Activated CD4-positive, CD25-positive, alpha-beta regulatory T cell treated with anti-CD3 and anti-CD28 coated beads, Interleukin-2, amount 50 U/mL, for 72 hours (primary cell): ENCODE results near the gene MTHFD1L.
"Not testable (repeated sequence)": the region's sequence is repeated elsewhere in the genome, so short reads cannot be mapped to it uniquely, and the experiment has no call there.

ENCODE experiments used
- DNase-seq: peaks from one replicate; pipeline ENCODE4 v3.0.0; 2021

Gene MTHFD1L

DNA sequence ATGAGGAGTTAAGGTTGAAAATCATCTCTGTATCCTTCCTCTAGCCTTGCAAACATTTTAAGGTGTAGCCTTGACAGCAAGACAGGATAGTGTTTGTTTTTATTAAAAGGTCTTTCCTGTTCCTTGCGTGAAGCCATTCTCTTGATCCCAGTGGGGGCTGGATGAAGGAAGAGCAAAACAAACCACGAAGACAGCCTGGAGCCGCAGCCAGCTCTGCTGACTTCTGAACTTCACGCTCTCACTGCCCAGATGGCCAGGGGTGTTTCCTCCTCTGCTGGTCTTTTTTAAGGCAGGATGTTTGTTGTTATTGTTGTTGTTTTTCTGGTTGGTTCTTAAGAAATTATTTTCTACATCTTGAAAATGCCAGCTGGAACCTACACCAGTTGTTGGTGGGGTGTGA, 156.4 kb downstream of the MTHFD1L start:
- DNase-seq = no peak

DNA sequence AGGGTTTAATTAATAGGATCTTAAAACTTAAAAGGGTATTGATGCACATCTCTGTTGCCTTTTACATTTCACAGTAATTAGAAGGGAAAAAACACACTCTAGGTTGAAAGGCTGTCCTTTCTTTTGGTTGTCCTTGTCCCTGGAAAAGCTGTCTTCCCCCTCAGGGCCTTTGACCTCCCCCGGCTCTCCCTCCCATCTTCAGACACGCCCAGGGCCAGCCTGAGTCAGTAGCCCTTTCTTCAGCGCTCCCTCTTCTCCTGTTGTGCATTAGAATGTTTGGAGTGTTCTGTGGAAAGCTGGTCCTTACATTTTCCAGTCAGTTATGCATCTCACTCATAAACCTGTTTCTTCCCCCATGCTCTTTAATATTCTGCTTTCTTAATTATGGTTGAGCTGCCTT, 157.0 kb downstream of the MTHFD1L start:
- DNase-seq = no peak

DNA sequence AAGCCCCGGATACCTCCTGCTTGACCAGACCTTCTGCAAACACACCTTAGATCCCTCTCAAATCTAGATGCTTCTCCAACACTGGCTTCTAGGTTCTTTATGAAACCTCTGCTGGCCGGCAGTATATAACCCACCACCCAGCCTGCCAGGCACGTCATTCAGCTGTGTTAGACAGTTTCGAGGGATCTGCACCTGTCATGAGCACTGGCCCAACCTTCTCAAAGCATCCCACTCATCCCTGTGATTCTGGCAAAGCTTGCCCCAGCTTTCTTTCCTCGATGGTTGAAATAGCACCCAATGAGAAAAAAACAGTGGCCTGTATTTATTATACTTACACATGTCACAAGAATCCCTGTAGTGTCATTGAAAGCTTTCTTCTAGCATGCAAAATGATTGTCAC, 157.8 kb downstream of the MTHFD1L start:
- no peak for DNase-seq

DNA sequence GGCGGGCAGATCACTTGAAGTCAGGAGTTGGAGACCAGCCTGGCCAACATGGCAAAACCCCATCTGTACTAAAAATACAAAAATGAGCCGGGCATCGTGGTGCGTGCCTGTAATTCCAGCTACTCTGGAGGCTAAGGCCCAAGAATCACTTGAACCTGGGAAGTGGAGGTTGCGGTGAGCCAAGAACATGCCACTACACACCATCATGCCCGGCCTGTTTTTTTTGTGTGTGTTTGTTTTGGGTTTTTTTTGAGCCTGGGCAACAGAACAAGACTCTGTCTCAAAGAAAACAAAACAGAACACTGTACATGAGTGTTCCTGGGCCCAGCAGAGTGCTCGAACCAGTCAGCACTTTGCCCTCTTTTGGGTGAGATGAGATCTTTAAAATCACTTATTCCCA, 159.1 kb downstream of the MTHFD1L start:
- DNase-seq = no peak

DNA sequence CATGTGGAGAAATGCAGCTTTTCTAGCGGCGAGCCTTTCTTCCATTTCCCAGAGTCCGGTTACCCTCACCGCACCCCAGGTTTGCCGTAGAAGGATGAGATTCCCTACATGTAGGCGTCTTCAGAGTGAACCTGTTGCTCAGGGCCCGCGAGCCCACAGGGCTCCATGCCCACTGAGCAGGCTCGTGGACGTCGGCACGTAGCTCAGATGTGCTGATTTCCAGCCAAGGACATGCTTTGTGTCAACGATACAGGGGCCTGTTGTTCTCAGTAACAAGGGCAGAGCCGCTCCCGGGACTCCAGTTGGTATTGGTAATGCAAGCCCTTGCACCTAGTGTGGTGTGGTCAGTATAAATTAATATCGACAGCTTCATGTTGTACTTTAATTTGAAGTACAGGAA, 159.6 kb downstream of the MTHFD1L start:
- no peak for DNase-seq

DNA sequence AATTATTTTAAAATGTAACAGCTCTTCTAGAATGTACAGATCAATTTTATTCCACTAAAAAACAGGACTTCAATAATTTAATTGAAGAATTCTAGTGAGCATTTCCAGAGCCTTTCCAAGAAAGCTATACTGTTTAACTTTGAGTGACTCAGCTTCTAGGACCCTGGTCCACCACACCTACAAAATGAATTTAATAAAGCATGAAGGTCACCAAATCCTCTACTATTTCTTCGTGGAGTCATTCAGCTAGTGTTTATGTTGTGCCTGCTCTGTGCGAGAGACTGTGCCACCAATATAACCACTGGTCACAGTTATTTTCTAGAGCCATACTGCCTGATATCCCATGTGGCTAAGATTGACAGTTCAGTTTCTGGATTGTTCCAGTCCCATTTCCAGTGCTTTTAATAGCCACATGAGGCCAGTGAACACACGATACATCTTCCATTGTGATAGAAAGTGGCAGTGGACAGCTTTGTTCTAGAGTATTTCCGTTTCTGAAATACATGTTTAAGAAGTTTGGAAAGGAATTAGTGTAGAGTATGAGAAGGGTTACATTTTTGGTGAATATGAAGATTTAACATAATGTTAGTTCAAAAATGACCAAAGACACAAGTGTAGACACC, 160.7 kb downstream of the MTHFD1L start:
- DNase-seq = no peak

DNA sequence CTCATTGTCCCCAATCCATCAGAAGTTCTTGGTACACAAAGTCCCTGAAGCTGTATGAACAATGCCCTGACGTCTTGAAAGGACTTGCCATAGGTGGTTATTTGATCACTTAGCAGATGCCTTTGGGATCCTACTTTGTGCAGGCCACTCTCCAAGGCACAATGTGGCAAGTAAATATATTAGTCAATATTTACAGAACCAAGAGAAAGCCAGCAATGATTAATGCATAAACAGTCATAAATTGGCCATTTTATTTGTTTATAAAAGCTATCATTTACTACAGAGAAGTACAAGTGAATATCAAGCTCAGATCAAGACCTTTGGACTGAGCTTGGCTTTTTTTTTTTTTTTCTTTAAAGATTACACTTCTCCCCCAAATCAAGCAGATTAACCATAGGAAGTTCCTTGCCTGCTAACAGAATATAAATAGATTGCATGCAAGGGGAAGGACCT, 161.8 kb downstream of the MTHFD1L start:
- no peak for DNase-seq

DNA sequence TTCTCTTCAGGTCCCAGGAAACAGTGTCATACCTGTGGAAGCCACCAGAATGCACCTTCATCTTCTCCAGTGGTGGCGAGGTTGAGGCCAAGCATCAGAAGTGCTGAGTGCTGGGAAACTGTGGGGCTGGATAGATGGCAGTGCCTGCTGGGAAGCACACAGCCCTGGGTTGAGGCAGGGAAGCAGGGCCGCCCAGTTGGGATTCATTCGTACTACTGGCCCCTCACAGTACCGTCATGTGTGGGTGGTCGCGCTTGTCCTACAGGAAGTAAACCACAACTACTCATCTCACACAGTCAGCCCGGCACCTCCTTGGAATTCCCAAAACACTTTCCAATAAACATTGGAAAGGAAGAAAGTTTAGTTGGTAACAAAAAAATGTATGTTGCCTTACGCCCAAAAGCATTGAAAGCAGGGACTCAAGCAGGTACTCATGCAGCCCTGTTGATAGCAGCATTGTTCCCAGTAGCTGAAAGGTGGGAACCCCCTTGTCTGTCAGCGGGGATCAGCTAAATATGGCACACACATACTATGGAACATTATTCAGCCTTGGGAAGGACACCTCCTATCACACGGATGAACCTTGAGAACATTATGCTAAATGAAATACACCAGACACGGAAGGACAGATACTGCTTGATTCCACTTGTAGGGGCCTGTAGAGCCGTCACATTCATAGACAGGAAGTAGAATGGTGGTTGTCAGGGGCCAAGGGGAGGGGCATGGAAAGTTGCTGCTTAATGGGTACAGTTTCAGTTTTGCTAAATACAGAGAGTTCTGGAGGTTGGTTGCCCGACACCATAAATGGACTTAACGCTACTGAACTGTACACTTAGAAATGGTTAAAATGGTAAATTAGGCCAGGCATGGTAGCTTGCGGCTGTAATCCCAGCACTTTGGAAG, 162.7 kb downstream of the MTHFD1L start:
- no peak for DNase-seq

DNA sequence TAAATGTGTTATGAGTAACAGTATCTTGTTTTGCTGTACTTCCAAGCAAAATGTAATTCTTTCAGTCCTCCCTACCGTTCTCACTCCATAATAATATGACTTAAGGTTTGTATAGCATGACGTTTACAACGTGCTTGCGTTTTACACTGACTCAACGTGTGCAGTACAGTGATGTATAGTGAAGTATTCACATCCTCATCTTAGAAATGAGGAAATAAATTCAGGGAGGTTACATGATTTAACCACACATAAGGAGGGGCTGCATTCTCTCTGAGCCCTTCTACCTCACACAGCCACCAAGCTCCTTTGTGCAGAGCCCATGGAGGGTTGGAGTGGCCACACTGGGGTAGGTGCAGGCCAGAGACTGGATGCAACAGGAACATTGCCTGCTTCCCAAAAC, 164.5 kb downstream of the MTHFD1L start:
- DNase-seq = no peak

DNA sequence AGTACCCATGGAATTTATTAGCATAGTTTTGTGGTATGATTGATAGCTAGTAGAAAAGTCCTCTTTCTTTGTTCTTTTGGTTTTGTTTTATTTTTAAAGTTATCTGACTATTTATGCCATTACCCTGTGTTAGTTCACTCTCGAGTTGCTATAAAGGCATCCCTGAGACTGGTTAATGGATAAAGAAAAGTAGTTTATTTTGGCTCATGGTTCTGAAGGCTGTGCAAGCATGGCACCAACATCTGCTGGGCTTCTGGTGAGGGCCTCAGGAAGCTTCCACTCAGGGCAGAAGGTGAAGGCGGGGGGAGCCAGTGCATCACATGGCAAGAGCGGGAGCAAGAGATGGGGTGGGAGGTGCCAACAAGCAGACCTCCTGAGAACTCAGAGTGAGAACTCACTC, 166.5 kb downstream of the MTHFD1L start:
- no peak for DNase-seq

DNA sequence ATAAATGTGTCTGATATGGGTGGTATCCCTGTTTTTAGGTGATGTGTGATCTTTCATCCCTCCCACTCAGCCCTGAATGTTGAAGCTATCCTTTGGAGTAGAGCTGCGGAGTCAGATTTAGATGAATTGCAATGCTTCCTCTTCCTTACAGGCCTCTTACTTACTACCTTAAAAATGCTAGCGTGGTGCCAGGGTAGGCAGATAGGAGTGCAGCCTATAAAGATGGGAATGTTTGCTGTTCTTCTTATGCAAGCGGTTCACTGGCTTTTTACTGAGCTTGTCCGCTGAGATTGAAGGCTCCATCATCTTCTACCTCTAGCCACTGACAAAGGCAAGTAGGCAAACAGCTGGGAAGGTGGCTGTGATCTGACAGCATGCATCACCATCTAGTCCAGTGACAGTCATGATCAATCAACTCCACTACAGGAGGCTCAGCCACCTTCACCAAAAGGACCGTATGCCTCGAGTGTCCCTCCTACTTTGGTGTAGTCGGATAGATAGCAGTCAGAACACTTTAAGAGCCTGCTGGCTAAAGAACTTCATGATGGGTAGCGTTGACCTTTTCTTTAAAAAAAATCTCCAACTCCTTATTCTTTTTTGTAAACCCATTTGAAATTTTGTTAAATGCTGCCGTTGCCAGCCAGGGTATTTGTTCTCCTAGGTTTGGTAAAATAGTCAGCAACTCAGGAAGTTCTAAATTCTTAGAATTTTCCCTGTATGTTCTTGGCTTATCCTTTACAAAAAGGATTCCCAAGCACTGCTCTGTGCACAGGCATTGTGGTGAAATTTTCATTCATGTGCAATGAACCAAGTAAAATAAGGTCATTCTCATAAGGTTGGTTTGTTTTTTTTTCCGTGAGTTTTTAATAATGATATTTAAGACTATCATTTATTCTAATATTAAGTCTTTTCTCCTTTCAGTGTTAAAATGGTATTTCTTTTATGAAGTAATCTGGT, 169.6 kb downstream of the MTHFD1L start:
- no peak for DNase-seq

DNA sequence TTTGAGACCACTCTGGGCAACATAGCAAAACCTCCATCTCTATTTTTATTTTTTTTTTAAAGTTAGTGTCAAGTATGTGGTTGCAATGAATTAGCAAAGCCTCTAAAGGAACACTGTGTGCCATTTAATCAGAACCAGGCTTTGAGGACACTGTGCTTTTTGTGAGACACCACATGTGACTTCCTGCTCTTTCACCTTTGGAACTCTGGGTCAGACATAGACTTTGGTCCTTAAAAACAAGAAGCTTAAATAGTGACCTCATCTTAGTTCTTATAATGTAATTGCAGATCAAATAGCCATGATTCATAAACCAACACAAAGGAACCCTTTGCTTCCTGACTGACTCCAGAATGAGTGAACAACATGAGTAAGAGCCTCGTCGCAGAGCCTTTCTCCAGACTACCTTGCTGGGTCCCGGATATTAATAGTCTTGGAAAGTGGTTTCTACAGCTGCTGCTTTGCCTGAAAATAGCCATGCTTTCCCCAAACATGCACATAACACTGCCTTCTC, 170.8 kb downstream of the MTHFD1L start:
- DNase-seq = not testable (repeated sequence)

DNA sequence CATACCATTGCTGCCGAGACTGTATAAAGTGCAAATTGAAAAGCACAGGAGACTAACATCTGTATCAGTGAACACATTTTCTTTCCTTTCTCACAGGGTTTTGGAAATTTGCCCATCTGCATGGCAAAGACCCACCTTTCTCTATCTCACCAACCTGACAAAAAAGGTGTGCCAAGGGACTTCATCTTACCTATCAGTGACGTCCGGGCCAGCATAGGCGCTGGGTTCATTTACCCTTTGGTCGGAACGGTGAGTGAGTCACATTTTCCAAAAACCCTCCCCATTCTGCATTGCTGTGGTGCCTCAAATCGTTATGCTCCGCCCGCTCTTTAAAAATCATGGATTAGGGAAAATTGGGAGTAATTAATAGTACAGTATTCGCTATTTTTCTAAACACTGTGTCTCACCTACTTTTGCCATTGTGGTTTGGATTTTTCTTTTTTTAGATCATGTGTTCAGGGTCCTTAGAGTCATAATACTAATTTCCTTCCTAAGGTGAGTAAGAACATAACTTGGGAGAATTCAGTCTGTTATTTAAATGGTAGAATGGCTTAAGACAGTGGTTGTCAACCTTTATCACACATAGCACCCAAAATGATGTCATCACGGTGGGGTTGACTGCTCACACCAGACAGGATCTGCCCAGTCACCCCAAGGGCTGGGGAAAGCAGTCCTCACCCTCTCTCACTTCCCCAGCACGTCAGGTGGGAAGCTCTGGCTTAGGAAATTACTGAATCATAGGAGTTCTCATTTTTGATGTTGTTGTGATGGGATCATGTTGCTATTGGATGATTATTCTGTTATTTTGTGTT, 171.6 kb downstream of the MTHFD1L start:
- no peak for DNase-seq

DNA sequence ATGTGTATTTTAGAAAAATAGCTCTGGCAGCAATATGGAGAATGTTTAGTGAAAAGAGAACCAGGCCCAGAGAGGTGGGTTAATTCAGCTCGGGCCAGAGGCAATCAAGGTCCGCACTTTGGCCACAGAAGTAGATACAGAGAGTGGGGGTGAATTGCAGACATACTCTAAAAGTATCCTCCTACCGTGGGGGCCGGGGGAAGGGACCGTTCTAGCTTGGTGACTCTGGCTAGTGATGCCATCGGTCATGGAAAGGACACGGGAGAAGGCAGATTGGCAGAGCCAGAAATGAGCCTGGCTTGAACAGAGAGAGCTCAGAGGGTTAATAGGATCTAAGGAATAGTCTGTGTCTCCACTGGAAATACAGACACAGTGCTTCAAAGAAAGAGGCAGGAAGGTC, 173.1 kb downstream of the MTHFD1L start:
- no peak for DNase-seq

DNA sequence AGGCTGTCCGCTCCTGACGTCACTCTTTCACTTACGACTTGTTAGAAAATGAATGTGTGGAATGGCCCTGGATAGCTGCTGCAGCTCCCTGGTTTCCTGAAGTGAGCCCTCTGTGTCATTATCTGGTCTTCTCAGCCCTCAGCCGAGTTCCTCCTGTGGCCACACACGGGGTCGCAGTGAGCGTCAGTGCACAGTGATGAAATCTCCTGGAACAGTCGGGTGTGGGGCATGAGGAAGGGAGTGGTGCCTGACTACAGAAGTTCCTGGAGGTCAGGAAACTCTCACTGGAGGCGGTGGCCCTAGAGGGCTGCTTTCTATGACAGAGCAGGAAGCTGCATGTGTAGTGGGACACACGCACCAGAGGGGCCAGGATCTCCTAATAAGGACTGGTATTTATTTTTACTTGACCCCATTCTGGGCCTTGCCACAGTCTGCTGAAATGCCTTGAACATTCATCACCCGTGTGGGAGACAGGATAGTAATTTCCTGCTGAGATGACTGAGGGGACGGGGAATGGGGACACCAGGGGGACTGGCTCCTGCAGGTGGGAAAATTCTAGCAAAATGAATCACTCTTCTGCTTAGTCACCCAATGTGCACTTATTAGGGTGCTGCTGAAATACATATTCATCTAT, 175.5 kb downstream of the MTHFD1L start:
- not testable (repeated sequence) for DNase-seq

DNA sequence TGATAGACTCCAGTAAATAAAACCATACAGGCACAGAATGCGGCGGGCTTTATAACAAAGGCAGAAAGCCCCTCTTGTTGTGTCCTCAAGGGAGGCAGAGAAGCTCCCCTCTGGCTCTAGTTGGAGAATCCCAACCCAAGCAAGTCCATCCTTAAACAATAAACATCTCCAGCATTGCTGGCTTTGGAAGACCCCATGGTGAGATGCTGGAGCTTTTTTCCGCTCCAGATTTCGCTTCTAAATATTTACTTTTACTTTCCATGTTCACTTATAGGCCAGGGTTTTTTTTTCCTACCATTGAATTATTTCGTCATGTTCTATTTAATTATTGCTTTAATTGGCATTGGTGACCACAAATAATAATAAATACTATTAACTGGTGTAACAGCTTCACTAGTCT, 176.2 kb downstream of the MTHFD1L start:
- no peak for DNase-seq

DNA sequence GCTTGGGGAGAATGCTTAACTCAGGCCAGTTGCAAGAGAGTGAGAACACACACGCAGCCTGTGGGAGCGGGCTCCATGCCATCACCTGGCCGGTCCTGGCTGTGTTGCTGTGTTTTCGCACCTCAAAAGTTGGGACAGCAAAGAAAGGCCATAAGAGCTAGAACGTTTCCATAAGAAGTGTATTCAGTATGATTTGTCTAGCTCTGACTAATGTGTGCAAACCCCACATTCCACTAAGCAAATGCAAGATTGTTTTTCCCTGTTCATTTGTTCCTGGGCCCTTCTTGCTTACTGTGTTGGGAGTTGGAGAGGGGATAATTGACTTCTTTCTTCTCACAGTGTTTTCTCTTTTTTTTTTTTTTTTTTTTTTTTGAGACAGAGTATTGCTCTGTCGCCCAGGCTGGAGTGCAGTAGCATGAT, 177.4 kb downstream of the MTHFD1L start:
- not testable (repeated sequence) for DNase-seq

DNA sequence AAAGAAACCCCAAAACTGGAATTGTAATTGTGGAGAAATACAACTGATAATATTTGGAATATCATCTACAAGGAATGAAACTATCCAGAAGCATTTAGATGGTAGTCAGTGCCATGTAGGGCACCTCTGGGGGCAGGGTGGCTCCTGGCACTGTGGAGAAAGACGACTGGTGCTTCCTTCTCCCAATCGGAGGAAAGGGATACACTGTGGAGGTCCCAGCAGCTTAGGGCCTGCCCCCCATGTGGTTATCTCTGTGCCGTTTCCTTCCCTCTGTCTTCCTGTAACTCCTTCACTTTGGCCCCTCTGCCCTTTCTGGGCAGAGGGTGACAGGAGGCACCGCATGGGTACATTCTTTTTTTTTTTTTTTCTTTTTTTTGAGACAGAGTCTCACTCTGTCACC, 178.4 kb downstream of the MTHFD1L start:
- DNase-seq = no peak

DNA sequence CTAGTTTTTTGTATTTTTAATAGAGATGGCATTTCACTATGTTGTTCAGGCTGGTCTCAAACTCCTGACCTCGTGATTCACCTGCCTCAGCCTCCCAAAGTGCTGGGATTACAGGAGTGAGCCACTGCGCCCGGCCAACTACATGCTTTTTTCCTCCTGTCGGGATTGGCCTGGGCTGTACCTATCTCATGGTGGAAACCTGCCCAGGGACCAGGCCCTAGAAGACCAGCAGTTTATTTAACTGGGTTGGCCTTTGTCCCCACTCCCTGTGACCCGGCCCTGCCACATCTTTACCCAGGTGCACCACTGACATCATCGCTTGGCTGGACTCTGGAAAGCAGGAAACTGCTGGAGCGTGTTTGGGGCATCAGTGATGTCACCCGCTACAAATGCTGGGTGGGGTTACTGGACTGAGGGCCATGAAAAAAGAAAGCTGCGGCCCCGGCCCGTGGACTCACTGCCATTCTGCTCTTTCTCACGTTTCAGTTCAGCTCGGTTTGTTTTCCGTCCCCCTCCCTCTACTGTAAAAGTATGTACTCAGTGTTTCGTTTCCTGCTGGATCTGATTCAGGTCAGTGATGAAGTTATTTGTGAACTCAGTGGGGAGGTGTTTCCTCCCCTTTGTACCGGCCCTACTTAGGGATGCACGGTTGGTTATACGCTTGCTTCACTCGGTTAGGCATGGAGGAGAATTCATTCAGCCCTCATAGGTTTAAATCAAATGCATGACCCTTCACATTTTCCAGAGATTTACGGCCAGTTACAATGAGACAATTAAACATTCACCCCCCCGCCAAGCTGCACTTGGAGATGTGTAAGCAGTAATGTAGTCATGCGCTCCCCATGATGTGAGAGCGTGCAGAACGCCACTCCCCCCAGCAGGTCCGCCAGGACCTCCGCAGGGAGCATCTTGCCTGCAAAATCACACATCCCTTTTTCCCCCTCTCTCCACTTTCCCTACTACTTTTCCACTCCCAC, 179.3 kb downstream of the MTHFD1L start:
- DNase-seq = no peak

DNA sequence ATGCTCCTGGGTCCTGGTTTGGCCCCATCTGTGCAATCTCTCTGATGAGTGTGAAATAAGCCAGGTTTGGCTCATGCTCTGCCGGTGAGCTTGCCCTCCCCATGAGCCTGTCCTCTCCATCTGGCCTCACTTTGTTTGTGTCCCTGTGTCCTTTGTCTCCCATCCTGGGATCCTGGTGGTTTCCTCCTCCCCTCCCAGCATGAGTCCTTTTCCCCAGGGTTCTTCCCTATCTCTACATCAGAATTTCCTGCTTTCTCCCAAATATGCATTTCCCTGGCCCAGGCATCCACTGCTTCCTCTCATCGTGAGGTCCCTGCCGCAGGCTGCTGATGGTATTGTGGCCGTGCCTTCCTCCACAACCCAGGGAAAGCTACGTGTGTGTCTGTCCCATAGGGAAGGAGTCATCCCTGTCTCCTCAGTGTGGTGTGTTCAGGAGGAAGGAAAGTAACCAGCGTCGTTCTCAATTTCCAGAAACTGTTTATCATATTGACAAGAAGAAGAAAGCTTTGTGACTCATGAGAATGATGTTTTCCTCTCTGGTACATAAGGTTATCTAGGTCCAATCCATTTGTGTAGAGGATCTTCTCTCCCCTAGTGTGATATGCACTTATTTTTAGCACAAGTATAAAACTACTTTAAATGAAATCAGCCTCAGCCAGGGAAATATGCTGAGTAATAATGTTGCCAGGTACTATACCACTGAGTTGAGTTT, 180.2 kb downstream of the MTHFD1L start:
- DNase-seq = not testable (repeated sequence)
